ENCODE measurements around the gene SPOCK1.

Gene SPOCK1

GRCh38 chr5:137215780-137216179 lies 283.3 kb downstream of the SPOCK1 start:
- no peak for DNase-seq

DNA sequence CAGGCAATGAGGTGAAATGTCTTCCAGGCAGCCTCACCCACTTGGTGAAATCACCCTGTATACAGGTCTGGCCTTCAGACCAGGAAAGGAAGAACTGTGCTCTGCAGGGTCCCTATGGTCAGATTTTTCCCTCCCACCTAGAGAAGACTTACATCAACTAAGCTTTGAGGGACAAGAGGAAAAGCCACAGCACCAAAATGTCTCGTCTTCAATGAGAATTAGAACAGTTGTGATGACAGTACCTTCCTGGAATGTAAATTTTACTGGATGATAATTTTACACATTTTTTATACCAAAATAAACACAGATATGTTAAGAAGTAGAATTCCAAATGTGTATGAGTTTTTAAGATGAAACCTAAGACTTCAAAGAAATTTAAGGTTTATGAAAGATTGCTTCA lies 283.9 kb downstream of the SPOCK1 start:
- DNase-seq = no peak

- DNase-seq = no peak
Observed at GRCh38 chr5:137214446-137215189, 284.5 kb downstream of the SPOCK1 start.

DNA sequence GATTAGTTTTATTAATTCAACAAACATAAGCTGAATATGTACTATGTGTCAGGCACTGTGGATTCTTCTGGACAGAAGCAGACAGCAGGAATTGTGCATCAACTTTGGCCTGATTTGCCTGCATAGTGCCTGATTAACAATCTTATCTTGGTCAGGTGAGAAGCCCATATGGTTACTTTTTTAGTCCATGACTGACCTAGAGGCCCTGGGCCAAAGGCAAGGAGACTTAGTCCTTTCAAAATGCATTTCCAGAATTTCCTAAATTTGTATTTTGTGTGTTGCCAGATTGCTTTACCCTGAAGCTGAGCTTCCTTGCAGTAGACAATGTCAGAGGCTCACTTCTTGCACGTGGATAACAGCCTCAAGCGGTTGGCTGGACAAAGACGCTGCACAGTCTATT lies 286.7 kb downstream of the SPOCK1 start:
- DNase-seq = no peak

- DNase-seq = no peak
Observed at GRCh38 chr5:137209232-137209809, 289.8 kb downstream of the SPOCK1 start.

GRCh38 chr5:137207023-137207760 lies 291.9 kb downstream of the SPOCK1 start:
- DNase-seq = peak; percentile 16

DNA sequence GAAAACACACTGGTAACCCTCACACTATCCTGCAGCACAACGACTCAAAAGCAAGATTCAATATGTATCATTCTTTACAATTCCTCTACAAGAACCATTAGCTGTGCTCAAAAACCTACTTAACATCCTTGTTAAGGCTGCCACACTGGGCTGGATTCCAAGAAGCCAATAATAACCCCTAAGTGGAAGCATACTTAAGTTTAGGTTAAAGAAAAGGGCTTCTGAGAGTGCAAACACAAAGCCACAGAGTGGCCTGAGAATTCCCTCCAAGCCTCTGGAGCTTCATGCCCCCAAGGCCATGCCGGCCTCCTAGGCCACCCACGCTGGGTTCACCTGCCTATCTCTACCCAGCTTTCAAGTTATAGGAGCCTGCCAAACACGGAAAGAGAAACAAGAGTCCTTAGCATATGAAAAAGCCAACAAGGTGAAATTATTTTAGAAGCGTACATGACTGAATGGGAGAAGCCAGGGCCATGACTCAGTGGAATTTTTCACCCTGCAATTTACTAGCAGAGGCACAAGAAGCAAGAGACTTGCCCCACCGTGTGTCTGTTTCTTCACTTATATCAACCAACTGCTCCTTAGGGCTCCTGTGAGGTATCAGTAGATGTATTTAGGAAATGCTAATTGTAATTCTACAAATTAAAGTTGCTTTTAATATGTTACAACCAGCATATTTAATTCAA lies 293.0 kb downstream of the SPOCK1 start:
- DNase-seq = peak; percentile 41

DNA sequence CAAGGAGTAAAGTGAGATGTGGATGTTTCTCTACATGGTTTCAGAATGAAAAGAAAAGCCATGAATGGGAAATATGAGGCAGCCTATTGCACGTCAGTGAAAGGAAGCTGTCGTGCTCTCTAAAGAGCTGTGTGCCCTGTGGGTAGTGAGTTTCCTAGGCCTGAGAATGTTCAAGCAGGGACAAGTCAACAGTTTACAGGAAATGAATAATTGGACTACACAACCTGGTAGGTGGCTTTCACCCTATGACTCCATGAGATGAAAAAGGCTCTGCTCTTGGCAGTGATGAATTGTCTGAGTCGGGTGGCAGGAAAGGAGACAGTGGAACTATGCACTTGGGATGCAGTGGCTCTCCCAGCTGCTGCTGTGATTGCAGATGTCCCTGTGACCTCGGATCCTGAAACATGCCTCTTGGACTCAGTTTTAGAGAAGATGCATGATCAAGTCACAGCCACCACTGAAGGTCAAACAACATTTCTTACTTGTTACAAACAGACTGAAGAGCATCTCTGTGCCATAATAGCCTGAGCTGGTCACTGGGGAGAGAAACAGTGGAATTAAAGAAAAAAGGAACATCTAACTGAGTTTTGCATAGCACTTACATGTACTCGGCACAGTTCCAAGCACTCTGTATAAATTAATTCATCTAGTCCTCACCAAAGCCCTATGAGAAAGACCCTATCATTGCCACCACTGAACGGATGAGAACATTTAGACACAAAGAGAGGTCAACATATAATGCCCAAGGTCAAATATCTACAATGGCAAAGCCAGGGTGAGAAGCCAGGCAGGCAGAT lies 293.7 kb downstream of the SPOCK1 start:
- DNase-seq = no peak

DNA sequence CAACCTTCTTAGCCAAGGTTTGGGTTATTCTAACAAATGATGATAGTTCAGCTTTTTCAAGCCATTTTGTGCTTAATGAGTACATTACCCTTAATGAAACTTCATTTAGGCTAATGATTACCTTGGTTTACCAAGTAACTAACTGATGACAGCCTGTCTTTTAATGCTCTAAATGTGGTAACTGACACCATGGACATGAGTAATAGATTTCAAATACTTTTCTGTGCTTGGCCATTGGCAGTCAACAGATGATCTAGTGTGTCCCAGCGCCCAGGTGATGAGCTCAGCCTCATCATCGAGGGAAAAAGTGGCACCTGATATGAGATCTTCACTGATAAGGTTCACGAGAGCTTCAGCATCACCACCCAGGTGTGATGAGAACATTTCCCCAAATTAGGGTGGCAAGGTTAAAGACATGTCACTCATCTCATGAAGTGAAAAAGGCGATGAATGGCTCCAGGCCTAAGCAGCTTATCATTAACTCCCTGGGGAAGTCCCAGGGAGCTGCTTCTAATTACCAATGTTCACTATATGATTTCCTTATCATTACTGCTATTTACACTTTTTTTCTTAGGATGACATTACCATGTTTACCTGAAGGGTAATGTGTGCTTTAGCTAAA lies 296.0 kb downstream of the SPOCK1 start:
- no peak for DNase-seq

- no peak for DNase-seq
Observed at GRCh38 chr5:137201876-137202275, 297.2 kb downstream of the SPOCK1 start.

DNA sequence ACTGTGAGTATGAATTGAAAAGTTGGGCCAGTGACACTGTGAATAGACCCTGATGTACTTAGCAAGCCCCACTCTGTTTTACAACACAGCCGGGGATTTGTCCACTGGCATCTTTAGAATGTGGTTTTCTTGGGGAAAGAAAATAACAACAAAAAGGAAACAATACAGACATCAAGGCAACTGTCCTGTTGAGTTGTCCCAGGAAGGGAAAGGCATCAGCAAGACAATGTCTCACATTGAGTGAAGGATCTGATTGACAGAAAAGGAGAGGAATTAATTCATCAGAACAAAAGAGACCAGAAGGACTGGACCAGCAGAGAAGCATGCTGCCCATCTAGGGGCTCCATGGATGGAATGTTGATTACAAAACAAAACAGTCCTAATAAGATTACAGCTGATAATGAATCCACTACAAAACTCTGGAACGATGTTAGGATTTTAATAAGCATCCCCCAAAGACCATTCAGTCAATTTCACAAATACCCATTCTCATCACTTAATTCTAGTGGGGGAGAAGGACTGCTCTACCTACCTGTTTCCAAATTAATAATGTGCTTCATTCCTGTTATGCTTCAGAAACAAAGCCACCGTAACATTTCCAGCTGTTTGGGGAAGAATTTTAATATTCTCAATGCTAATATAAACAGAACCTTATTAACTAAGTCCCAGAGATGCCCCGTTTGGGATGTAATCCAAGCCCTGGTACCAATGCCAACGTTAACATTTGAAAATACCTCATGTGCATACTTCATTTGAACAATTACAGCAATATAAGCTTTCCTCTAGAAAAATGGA lies 298.0 kb downstream of the SPOCK1 start:
- DNase-seq = no peak

DNA sequence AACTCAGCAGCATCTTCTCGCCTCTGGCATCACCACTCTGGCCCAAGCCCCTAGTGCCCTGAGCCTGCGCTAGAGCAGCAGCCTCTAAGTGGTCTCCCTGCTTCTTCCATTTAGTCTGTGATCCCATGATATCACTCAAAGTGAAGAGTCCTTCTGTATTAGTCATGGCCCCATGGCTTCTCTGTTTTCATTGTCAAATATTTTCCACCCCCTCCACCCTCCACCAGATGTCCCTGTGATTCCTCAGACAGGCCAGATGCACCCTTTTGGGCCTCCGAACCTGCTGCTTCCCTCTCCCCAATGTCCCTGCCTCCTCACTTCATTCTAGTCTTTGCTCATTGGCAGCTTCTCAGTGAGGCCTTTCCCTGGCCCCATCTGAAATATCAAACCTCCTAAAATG lies 299.2 kb downstream of the SPOCK1 start:
- DNase-seq = no peak

- DNase-seq = no peak
Observed at GRCh38 chr5:137199201-137199600, 299.9 kb downstream of the SPOCK1 start.

- DNase-seq = no peak
Observed at GRCh38 chr5:137195483-137195882, 303.6 kb downstream of the SPOCK1 start.

GRCh38 chr5:137194300-137194699 lies 304.8 kb downstream of the SPOCK1 start:
- DNase-seq = no peak

DNA sequence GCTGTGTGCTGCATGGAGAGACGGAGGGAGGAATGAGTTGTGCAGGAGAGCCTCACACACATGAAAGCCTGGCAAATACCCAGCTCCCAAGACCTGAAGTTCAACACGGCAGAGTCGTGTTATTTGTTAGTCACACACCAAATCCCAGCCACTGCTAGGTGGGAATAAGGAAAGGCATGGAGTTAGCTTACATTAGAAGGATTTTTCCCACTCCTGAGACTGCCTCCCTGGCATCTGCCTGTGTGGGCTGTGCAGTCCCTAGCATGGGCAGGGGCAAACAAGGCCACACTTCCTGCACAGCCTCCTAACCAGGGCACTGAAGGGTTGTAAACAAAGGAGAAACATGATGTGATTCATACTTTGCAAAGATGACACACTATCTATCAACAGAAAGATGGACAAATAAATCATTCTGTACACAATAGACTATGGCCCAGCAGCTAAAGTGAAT lies 306.8 kb downstream of the SPOCK1 start:
- no peak for DNase-seq

DNA sequence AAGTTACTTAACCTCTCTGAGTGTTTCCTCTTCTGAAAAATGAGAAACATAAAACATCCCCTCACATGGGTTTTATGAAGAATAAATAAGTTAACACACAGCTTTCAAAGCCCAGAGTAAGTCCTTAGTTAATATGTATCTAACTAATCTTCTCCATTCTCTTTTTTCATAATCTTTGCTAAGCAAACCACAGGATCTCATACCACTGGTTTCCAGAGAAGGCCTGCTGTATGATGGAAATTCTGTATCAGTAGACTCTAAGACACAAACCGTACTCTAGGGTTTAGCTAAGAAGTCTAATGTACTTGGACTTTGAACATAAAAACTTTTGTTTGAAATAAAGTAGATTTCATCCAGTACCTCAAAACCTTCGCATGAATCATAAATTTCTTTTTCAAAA lies 307.9 kb downstream of the SPOCK1 start:
- no peak for DNase-seq

DNA sequence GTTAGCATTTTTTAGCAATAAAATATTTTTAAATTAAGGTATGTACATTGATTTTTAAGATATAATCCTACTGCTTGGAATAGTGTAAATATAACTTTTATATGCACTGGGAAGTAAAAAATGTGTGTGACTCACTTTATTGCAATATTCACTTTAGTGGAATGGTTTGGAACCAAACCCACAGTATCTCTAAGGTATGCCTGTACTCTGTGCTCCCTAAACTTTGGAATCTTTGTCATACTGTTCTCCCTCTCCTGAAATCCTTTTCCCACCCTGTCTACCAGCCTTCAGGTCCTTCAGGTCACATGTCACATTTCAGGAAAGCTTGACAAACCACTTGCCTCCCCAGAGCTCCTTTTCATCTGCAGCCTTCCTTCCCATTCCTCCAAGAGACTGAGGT lies 308.7 kb downstream of the SPOCK1 start:
- DNase-seq = no peak

DNA sequence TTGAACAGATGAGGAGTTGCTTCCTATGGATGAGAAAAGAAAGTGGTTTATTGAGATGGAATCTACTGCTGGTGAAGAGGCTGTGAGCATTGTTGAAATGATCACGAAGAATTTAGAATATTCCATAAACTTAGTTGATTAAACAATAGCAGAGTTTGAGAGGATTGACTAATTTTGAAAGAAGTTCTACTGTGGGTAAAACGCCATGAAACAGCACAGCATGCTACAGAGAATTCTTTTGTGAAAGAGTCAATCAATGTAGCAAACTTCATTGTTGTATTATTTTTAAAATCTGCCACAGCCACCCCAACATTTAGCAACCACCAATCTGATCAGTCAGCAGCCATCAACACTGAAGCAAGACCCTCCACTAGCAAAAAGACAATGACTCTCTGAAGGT lies 309.1 kb downstream of the SPOCK1 start:
- no peak for DNase-seq

GRCh38 chr5:137188566-137188965 lies 310.6 kb downstream of the SPOCK1 start:
- DNase-seq = no peak

DNA sequence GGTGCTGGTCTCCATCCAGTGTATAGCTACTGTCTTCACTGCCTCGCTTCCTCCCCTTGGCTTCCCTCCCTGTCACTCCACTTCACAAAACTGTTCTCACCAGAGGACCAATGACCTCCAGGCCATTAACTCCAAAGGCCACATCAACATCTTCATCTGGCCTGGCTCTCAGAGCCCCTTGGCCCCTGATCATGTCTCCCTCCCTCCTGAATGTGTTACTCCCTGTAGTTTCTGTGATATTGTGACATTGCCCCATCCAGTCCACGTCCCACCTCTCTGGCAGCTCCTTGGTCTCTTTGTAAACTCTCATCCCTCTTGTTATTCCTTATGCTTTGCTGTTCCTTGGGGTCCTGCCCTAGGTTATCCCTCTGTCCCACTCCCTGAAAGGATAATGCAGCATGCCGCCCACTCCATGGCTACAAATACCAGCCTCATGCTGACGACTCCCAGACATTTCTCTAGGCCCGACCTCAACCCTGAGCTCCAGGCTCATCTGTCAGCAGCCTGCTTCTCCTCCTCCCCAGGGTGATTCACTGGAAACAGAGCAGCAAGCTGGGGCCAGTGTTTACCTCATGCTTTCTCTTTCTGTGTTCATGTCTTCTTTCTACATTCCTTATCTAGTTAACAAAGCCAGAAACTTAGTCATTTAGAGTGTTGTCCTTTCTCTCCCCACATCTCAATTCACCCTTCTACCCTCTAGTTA lies 312.2 kb downstream of the SPOCK1 start:
- no peak for DNase-seq
